Measurements from ENCODE around the gene FOXO4. TPM values are rescaled to one million over a fixed set of nuclear protein-coding genes. Genes with fewer than 3 reads are reported as not detected.
"Not testable (repeated sequence)": the region's sequence is repeated elsewhere in the genome, so short reads cannot be mapped to it uniquely, and the experiment has no call there.

Gene FOXO4
- total RNA-seq, result 13.2 TPM

GRCh38 chrX:71095555-71095980 is at the start of gene FOXO4:
Gene FOXO4 (plus strand): TSS chrX:71095851. CDS start chrX:71096529, 678 bp downstream.
- peak; percentile 91 for DNase-seq (ENCODE audit: low spot score)
- ATAC-seq, result peak; percentile 97

DNA sequence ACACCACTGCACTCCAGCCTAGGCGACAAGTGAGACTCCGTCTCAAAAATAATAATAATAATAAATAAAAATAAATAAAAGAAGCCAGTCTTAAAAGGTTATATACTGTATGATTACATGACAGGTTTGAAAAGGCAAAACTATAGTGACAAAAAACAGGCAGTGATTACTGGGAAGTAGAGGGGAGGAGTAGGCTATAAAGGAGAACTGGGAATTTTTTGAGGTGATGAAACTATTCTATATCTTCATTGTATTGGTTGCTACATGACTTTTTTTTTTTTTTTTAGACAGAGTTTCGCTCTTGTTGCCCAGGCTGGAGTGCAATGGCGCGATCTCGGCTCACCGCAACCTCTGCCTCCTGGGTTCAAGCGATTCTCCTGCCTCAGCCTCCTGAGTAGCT is 47.8 kb upstream of the FOXO4 start:
- ATAC-seq; DNase-seq (ENCODE audit: low spot score): not testable (repeated sequence)

DNA sequence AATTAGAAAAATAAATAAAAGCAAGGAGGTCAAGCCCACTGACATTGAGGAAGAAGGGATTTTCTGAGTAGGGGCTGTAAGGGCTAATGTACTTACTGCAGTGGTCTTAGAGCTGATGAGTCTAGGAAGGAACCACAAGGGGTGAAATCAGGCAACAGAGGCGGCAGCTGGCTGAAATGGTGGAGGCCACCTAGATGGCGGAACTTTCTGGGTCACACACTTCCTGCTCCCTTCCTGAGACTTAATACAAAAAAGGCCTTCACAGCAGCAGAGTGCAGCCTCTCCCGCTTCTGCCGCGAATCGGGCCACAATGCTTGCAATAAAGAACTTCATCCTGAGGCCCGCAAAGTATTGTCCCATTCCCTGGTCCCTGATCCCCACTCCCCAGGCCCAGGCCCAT is 42.9 kb upstream of the FOXO4 start:
- no peak for DNase-seq (ENCODE audit: low spot score)
- ATAC-seq, result no peak

DNA sequence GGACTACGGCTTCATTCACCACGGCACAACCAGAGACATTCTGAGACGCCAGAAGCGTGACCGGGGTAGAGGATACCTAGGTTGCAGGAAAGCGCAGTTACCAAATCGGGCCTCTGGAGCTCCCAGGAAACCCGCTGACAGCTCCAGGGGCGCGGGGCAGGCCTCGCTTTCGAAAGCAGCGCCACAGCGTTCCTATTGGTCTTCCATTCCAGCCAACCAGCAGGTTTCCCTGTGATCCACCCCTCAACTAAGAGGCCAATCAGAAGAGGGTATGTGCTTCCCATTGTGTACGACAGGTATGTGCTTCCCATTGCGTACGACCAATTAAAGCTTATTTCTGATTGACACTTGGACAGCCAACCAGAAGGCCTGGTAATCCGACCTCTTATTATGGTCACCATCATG is 42.4 kb upstream of the FOXO4 start:
- DNase-seq (ENCODE audit: low spot score), result no peak
- no peak for ATAC-seq

DNA sequence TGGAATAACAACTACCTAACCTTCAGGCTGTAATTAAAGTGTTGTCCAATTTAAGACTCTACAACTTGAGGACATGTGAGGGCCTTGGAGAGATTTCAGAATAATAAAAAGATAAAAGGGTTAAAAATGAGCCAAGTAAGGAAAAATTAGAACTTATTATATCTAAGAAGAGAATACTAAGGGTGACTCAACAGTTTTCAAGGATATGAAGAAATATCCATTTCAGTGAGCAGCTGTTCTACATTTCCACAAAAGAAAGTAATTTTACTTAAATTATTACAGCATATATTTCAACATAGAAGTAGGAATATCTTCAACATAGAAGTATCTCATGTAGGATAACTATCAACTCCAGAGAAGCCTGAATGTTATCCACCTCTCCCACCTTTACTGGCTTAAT is 38.8 kb upstream of the FOXO4 start:
- ATAC-seq, result no peak
- DNase-seq (ENCODE audit: low spot score), result no peak

DNA sequence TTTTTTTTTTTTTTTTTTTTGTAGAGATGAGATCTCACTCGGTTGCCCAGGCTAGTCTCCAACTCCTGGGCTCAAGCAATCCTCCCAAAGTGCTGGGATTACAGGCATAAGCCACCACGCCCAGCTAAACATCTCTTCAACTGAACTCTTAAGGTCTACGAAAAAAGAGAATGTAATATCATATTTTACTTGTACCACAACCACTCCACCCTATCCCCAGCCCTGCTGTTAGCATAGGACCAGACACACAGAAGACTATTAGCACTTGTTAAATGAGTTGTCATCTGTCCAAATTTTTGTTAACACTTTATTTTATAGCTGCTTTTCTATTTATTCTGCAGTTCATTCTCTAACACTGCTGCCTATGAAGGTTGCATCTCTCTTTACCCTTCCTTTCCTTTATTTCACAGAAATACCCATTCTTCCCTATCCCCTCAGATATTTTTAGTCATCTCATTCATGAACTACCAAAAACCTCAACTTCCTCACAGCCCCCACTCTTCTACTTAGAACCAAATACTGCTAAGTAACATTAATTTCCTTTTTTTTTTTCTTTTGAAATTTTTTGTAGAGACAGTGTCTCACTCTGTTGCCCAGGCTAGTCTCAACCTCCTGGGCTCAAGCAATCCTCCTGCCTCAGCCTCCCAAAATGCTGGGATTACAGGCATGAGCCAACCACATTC is 37.7 kb upstream of the FOXO4 start:
- DNase-seq (ENCODE audit: low spot score), result no peak
- no peak for ATAC-seq

DNA sequence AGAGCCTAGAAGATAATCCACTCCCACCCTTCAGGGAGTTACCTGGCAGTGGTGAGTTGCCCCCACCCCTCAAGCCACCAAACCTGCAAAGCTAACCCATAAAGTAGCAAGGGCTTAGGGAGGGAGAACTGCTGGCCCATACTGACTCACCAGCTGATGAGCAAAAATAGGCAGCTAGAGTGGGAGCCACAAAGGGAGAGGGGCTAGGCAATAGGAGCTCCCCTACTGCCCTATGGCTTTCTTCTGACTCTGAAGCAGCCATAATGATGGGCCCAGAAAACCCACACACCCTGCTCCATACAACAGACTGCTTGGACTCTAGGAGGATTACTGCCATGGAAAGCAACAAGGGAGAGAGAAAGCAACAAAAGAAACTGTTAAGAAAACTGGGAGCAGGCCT is 35.5 kb upstream of the FOXO4 start:
- DNase-seq (ENCODE audit: low spot score), result no peak
- ATAC-seq, result no peak

- ATAC-seq (peak; percentile 7), DNase-seq (ENCODE audit: low spot score) (no peak)
Observed at GRCh38 chrX:71067089-71067488, 28.6 kb upstream of the FOXO4 start.

DNA sequence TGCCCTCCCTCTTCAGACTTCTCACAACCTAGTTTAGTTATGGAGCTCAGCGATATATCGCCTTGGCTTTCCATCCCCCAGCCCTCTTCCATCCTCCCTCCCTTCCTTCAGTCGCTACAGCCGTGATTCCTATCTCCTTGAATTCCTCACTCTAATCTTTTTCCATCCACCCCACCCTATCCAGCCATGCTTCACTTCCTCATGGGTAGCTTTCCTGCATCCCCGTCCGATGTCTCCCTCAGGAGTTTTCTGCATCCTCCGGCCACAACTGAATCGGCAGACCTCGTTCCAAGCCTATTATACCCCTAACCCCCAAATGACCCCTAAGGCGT is 28.0 kb upstream of the FOXO4 start:
- DNase-seq (ENCODE audit: low spot score), result no peak
- peak; percentile 5 for ATAC-seq

GRCh38 chrX:71068044-71068918 is 27.4 kb upstream of the FOXO4 start, which contains the start of gene SNX12:
Gene SNX12 (minus strand): TSS chrX:71068334. CDS start chrX:71068306, 28 bp downstream.
- DNase-seq (ENCODE audit: low spot score) (peak; percentile 92), ATAC-seq (peak; percentile 97)

GRCh38 chrX:71070531-71070930 is 25.1 kb upstream of the FOXO4 start:
- no peak for DNase-seq (ENCODE audit: low spot score)
- no peak for ATAC-seq

DNA sequence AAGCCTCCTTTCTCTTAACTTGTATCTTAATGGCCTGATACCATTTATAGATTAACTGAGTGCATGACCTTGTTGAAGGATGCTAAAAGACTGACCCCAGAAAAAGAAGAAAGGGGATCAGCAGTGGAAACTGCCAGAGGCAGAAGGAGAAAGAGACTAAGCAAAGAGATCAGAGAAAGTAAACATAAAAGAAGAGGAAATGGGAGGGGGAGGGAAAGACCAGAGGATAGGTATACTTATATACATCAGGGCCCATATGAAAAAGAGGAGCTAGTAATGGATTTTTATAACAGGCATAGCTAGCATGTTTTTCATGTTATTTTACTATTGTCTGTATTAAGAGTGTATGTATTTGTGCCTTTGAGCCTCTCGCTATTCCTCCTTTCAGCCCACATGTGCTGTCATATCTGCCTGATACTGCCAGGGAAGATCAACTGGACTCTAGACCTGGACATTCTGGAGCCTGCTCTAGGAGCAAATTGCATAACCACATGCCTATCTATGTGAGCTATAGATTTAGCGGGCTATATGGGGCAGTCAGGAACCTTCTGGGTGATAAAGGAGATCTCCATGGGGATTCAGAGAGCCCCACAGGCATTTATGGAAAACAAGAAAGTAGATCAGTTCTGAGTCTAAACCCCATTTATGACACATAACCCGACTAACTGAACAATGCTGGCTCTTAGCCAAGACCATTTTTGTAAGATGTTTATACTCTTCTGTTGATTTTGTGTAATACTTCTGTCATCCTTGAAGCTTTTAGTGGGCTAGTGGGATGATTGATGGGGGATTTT is 14.1 kb upstream of the FOXO4 start:
- no peak for DNase-seq (ENCODE audit: low spot score)
- ATAC-seq, result peak; percentile 77

GRCh38 chrX:71082124-71082647 is 13.5 kb upstream of the FOXO4 start:
- ATAC-seq (no peak), DNase-seq (ENCODE audit: low spot score) (no peak)

DNA sequence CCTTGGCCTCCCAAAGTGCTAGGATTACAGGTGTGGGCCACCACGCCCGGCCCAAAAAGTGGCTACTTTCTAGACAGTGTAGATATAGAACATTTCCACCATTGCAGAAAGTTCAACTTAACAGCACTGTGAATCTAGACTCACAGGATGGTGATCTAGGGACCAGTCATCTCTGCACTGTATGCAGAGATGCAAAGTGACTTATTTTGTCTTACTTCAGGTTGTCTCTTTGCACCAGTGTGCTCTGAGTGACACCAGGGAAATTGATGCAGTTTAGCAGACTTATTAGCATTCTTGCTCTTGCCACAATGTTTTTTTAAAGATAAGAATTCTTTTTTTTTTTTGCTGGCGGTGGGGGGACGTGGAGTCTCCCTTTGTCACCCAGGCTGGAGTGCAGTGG is 12.8 kb upstream of the FOXO4 start:
- ATAC-seq (no peak), DNase-seq (ENCODE audit: low spot score) (no peak)

- DNase-seq (ENCODE audit: low spot score) (no peak), ATAC-seq (no peak)
Observed at GRCh38 chrX:71085900-71086299, 9.8 kb upstream of the FOXO4 start.

GRCh38 chrX:71091263-71091662 is 4.4 kb upstream of the FOXO4 start:
- no peak for ATAC-seq
- no peak for DNase-seq (ENCODE audit: low spot score)

GRCh38 chrX:71095033-71095432 is 618 bp upstream of the FOXO4 start:
- DNase-seq (ENCODE audit: low spot score) (no peak), ATAC-seq (no peak)

DNA sequence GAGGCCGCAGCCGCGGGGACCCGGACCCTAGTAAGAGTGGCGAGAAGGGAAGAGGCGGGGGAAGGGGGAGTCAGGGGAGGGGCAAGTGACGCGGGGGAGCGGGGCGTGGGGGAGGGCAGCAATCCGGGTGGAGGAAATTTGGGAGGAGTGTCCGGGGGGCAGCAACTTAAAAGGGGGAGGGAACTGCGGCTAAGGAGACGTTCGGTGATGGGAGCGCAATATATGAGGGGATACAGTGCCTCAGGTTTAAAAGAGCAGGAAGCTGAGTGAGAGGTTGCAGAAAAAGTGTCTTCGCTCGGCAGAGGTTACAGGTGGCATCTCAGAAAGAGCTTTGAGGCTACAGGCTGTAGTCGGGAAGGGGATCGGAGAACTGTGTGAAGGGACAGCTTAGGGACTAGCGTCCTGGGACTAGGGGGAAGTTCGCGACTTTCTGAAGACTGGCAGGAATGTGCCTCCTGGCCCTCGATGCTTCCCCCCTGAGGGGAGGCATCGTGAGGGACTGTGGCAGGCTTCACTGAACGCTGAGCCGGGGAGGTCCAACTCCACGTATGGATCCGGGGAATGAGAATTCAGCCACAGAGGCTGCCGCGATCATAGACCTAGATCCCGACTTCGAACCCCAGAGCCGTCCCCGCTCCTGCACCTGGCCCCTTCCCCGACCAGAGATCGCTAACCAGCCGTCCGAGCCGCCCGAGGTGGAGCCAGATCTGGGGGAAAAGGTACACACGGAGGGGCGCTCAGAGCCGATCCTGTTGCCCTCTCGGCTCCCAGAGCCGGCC is 519 bp downstream of the FOXO4 start:
- ATAC-seq (peak; percentile 87), DNase-seq (ENCODE audit: low spot score) (no peak)

GRCh38 chrX:71096760-71097032 is 1.0 kb downstream of the FOXO4 start:
- no peak for ATAC-seq
- DNase-seq (ENCODE audit: low spot score), result no peak

GRCh38 chrX:71098302-71098701 is 2.7 kb downstream of the FOXO4 start:
- ATAC-seq (no peak), DNase-seq (ENCODE audit: low spot score) (peak; percentile 51)

All from left lobe of liver (tissue), 2 donors.